ENCODE data around the gene LAIR1. TPM values are rescaled to one million over a fixed set of nuclear protein-coding genes. Genes with fewer than 3 reads are reported as not detected.
"Not testable (repeated sequence)": the region's sequence is repeated elsewhere in the genome, so short reads cannot be mapped to it uniquely, and the experiment has no call there.

LAIR1 gene
- total RNA-seq, 1 donor from 2014 or later: not detected

GRCh38 chr19:54376610-54377285, 12.0 kb upstream of the LAIR1 start:
- DNase-seq (ENCODE audit: low read depth in 2 of 2): no peak

DNA sequence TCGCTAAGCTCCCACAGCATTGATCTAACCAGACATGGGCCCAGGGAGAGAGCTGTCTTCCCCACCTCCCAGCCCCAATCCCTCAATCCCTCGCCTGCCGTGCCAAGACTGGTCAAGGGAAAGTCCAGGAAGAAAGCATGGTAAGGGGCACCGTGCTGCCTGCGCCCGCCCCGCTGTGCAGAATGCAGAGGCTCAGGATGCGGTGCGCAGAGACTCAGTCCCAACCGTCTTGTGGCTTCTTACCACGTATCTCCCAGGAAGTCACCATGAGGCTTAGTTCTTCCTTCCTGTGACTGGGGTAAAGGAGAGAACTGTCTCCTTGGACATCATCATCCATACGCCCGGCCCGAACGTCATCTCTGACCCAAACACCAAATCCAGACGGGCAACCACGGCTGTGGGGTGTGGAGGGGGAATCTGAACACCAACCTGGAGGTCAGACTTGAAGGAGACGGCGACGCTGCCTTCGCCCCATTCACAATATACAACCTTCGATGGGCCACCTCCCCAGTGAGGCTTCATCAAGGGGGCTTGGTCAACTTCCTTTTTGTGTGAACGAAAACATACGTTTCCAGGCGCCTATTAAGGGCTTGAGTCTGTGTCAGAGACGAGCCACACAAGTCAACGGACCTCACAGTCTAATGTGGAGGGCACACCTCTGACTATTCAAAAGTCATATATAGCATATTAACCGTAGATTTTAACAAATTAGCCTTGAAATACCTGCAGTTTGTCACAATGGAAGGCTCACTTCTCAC, 10.6 kb upstream of the LAIR1 start:
- not testable (repeated sequence) for DNase-seq (ENCODE audit: low read depth in 2 of 2)

DNA sequence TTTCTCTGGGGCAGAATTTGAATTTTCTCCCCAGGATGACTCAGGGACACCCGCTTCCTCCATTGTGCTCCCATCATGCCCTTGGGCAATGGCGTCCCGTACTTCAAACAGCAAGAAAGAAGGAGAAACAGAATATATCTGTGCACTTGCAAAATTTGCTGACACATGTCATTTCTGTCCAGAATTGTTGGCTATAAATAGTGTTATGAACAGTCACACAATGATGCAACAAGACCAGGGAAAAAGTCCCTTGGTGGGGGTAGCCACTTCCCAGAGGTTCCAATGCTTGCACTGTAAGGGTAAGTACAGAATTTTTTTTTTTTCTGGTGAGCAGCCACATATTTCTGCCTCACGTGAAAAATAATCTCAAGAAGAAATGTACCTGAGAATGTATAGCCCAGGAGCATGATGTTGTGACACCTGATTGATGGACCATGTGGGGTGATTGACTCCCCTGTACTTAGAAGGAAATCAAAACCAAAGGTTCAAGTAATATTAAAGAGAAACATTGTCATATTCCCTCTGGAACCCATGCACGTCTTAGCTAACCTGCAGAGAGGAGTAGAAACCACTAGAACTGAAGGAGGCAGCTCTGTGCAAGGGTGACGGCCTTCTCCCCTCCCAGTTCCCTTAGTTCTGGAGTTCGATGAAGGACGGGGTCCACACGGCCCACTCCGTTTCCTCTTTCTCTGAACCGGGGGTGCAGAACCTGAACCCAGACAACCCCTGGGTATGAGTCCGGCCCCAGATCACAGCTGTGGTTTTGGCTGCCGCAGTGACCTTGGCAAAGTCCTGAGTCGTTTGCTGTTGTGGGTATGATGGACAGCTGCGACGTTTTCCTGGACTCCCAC, 9.3 kb upstream of the LAIR1 start:
- no peak for DNase-seq (ENCODE audit: low read depth in 2 of 2)

- DNase-seq (ENCODE audit: low read depth in 2 of 2): not testable (repeated sequence)
These were observed 6.7 kb upstream of the LAIR1 start for GRCh38 chr19:54371453-54371852.

GRCh38 chr19:54370434-54370796, 5.7 kb upstream of the LAIR1 start:
- not testable (repeated sequence) for DNase-seq (ENCODE audit: low read depth in 2 of 2)

DNA sequence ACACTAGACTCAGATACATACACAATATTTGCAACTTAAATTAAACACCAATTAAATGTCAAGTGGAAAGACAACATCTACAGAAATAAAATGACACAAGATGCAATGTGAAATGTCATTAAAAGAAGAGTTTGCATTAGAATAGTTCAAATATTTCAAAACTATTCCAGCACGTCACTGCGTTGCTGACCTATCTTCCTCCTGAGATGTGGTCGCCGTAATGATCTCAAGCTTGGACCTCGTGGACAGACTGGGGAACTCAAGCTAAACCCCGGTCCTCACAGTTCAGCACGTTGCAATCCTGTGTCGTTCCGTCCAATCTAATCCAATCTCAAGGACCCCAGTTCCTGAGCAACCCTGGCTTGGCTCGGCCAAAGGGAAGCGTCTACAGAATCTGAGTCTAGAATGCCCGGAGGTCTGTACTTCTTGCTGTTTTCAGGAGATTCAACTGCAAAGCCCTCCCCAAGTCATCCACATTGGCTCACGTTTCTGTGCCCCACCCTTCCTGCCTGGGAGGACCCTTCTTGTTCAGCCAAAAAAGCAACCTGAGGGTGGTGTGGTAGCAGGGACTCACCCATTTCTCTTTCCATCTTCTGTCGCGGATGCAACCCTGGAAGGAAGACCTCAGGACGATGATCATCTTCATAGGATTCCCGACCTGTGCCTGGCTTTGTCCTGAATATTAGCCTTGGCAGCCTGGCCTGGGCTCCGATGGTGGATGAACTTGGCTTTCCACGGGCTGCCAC, 5.1 kb upstream of the LAIR1 start:
- DNase-seq (ENCODE audit: low read depth in 2 of 2): not testable (repeated sequence)

GRCh38 chr19:54369082-54369687, 4.5 kb upstream of the LAIR1 start:
- DNase-seq (ENCODE audit: low read depth in 2 of 2): no peak

GRCh38 chr19:54366811-54367210, 2.1 kb upstream of the LAIR1 start:
- no peak for DNase-seq (ENCODE audit: low read depth in 2 of 2)

DNA sequence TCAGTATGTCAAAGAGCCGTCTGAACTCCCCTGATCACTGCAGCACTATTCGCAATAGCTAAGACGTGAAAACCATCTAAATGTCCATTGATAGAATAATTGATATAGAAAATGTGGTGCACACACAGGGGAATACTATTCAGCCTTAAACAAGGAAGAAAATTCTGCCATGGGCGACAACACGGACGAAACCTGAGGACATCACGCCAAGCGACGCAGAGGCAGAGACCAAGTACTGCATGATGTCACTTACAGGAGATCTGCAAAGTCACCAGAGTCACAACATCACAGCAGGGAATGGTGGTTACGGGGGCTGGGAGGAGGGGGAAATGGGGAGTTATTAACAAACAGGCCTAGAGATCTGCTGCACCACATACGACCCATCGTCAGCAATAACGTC, 1.1 kb upstream of the LAIR1 start:
- DNase-seq (ENCODE audit: low read depth in 2 of 2): not testable (repeated sequence)

GRCh38 chr19:54361680-54362422, 2.9 kb downstream of the LAIR1 start:
- DNase-seq (ENCODE audit: low read depth in 2 of 2): not testable (repeated sequence)

GRCh38 chr19:54359149-54359820, 5.4 kb downstream of the LAIR1 start:
- DNase-seq (ENCODE audit: low read depth in 2 of 2): not testable (repeated sequence)

GRCh38 chr19:54357381-54357780, 7.3 kb downstream of the LAIR1 start:
- DNase-seq (ENCODE audit: low read depth in 2 of 2): no peak

GRCh38 chr19:54356444-54357056, 8.2 kb downstream of the LAIR1 start:
- no peak for DNase-seq (ENCODE audit: low read depth in 2 of 2)

DNA sequence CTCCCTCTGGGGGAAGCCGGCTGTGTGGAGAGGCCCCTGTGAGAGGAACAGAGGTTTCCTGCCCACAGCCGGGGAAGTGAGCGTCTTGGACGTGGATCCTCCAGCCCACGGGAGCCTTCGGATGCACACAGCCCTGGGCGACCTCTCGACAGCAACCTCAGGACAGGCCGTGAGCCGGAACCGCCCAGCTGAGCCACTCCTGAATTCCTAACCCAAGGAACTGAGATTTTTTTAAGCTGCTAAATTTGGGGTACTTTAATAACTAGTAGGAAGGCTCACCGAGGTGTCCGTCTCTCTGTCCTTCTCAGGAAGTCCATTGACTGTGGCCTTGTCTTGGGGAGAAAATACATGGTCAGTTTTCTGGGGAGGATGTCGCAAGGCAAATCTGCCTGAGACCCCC, 9.1 kb downstream of the LAIR1 start:
- DNase-seq (ENCODE audit: low read depth in 2 of 2): no peak

DNA sequence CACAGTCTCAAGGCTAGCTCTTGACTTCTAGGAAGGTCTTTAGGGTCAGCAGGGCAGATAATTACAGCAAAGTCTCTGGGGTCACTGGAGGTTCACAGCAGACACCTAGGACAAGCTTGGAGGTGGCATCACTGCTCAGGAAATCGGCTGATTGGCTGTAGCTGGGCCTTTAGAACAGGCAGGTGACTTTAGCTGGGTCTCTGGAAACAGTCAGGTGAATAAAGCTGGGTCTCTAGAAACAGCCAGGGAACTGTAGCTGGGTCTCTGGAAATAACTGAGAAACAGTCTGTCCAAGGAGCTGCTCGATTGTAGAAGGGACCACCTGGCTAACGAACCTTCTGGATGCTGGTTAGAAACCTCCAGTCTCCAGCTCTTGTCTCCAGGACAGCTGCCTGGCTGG, 10.0 kb downstream of the LAIR1 start:
- DNase-seq (ENCODE audit: low read depth in 2 of 2): no peak

DNA sequence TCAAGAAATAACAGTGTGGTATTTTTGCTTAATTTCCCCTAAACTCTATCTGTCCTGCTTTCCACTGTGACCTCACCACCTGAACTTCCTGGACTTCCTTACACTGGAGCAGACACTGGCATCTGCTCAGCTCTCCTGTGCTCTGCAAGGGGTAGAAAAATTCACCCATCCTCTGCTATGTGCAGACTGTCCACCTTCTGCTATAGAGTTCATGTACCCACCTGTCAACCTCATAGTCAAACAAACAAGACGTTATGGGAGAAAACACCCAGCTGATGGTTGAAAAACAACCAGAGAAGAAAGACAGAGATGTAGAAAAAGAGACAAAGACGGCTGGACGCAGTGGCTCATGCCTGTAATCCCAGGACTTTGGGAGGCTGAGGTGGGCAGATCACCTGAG, 12.2 kb downstream of the LAIR1 start:
- DNase-seq (ENCODE audit: low read depth in 2 of 2): no peak

GRCh38 chr19:54352041-54352440, 12.7 kb downstream of the LAIR1 start:
- no peak for DNase-seq (ENCODE audit: low read depth in 2 of 2)

- DNase-seq (ENCODE audit: low read depth in 2 of 2): no peak
These were observed 13.3 kb downstream of the LAIR1 start for GRCh38 chr19:54351474-54351873.

- no peak for DNase-seq (ENCODE audit: low read depth in 2 of 2)
These were observed 18.8 kb downstream of the LAIR1 start for GRCh38 chr19:54345938-54346386.
